A549 (cell line): Measurements from ENCODE around the gene KIRREL2.

Experiments used
- CHD2 ChIP-seq: fragments of 150-350 bp; IDR thresholded peaks from 2 replicates; pipeline ENCODE4 v1.6.1; 2014; ENCODE audit warnings: low read length; ENCODE audit not compliant: partially characterized antibody
- CTCF ChIP-seq: fragments of >200 bp; sonication (Bioruptor Twin); formaldehyde crosslinking; IDR thresholded peaks from 3 replicates; pipeline ENCODE4 v1.5.1; 2016
- EHMT2 ChIP-seq: fragments of 200-600 bp; sonication (generic); IDR thresholded peaks from 2 replicates; pipeline ENCODE4 v1.6.1; 2016; ENCODE audit warnings: antibody characterized with exemption, low read depth, mild to moderate bottlenecking, moderate library complexity
- ELK1 ChIP-seq: fragments of 150-350 bp; IDR thresholded peaks from 2 replicates; pipeline ENCODE4 v1.6.1; 2014; ENCODE audit warnings: low read depth, mild to moderate bottlenecking, low read length
- KDM5A ChIP-seq: fragments of 200-600 bp; sonication (generic); IDR thresholded peaks from 2 replicates; pipeline ENCODE4 v1.6.1; 2016; ENCODE audit warnings: antibody characterized with exemption, mild to moderate bottlenecking
- MAX ChIP-seq: IDR thresholded peaks from 2 replicates; pipeline ENCODE4 v1.6.1; 2012
- POLR2A ChIP-seq: IDR thresholded peaks from 2 replicates; pipeline ENCODE4 v1.6.1; 2012; ENCODE audit warnings: mild to moderate bottlenecking, low read length
- POLR2AphosphoS2 ChIP-seq: conservative IDR thresholded peaks from 2 replicates; pipeline ENCODE4 v1.6.1; 2012; ENCODE audit warnings: low read length, improper control_type of control experiment, inconsistent platforms
- REST ChIP-seq: fragments of 200-600 bp; sonication (generic); IDR thresholded peaks from 2 replicates; pipeline ENCODE4 v1.6.1; 2016; ENCODE audit warnings: antibody characterized with exemption, mild to moderate bottlenecking, moderate library complexity
- RFX5 ChIP-seq: fragments of 450-650 bp; IDR thresholded peaks from 2 replicates; pipeline ENCODE4 v1.7.1; 2014; ENCODE audit warnings: antibody characterized with exemption, mild to moderate bottlenecking, moderate library complexity
- SMC3 ChIP-seq: fragments of >200 bp; sonication (Bioruptor Twin); formaldehyde crosslinking; IDR thresholded peaks from 3 replicates; pipeline ENCODE4 v1.6.1; 2018; ENCODE audit warnings: inconsistent platforms
- TP53 ChIP-seq: fragments of 250-450 bp; sonication (Bioruptor Pico); IDR thresholded peaks from 2 replicates; pipeline ENCODE4 v1.5.0; 2021; ENCODE audit warnings: mild to moderate bottlenecking, moderate library complexity
- ZFP36 ChIP-seq: fragments of 450-650 bp; IDR thresholded peaks from 2 replicates; pipeline ENCODE4 v1.6.1; 2014; ENCODE audit warnings: borderline replicate concordance; ENCODE audit not compliant: partially characterized antibody
- TF ChIP-seq, protein P1 (sequence below): IDR thresholded peaks from 2 replicates; pipeline ENCODE4 v1.6.1; 2012; ENCODE audit warnings: low read depth, borderline replicate concordance

- no peak for TF ChIP-seq SMC3
- no peak for TF ChIP-seq CHD2
- TF ChIP-seq CTCF, result no peak
- TF ChIP-seq POLR2A, result no peak
- no peak for TF ChIP-seq RFX5
- no peak for TF ChIP-seq ZFP36
- TF ChIP-seq EHMT2, result no peak
- TF ChIP-seq TP53 (CRISPR knock-in tag), result no peak
- no peak for TF ChIP-seq MAX
- TF ChIP-seq REST, result no peak
- no peak for TF ChIP-seq KDM5A
- TF ChIP-seq, protein P1, sequence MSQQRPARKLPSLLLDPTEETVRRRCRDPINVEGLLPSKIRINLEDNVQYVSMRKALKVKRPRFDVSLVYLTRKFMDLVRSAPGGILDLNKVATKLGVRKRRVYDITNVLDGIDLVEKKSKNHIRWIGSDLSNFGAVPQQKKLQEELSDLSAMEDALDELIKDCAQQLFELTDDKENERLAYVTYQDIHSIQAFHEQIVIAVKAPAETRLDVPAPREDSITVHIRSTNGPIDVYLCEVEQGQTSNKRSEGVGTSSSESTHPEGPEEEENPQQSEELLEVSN, result no peak
- TF ChIP-seq ELK1, result no peak
- no peak for TF ChIP-seq POLR2AphosphoS2
These were observed 55.1 kb downstream of the KIRREL2 start for GRCh38 chr19:35911790-35912189.
